Calu3 (cell line): ENCODE results near the gene FBXL19. TPM values are rescaled to one million over a fixed set of nuclear protein-coding genes. Genes with fewer than 3 reads are reported as not detected.
A peak's percentile ranks its signal among the peaks of the same experiment; 100 is the strongest.

Experiments used
- BruUV-seq: library from RNA; stranded (reverse); fragments of 400-500 nt; replicated peaks from 2 replicates; lab custom pipeline; 2021; lab: Mats Ljungman, UMichigan
- CTCF ChIA-PET: fragments of 300-600 bp; sonication (Branson Sonifier 250); formaldehyde crosslinking; loops from one replicate; lab custom pipeline; 2022; ENCODE audit warnings: antibody characterized with exemption; lab: Charles Lee
- DNase-seq: peaks from one replicate; pipeline ENCODE4 v3.0.0; 2022
- H3K27ac Mint-ChIP-seq: one replicate; pipeline ENCODE4 v1.8.0; 2022; ENCODE audit warnings: mixed read lengths; ENCODE audit not compliant: unreplicated experiment
- H3K27me3 Mint-ChIP-seq: one replicate; pipeline ENCODE4 v1.8.0; 2022; ENCODE audit warnings: mixed read lengths; ENCODE audit not compliant: unreplicated experiment
- H3K36me3 Mint-ChIP-seq: one replicate; pipeline ENCODE4 v1.8.0; 2022; ENCODE audit warnings: mild to moderate bottlenecking, moderate library complexity, mixed read lengths; ENCODE audit not compliant: insufficient read depth, unreplicated experiment
- H3K4me1 Mint-ChIP-seq: one replicate; pipeline ENCODE4 v1.8.0; 2022; ENCODE audit warnings: mild to moderate bottlenecking, low read depth, mixed read lengths; ENCODE audit not compliant: unreplicated experiment
- H3K4me3 Mint-ChIP-seq: one replicate; pipeline ENCODE4 v1.8.0; 2022; ENCODE audit warnings: mild to moderate bottlenecking, low read depth, moderate library complexity, mixed read lengths; ENCODE audit not compliant: unreplicated experiment
- H3K9me3 Mint-ChIP-seq: one replicate; pipeline ENCODE4 v1.8.0; 2022; ENCODE audit warnings: low read depth, mixed read lengths; ENCODE audit not compliant: unreplicated experiment
- CTCF ChIP-seq: fragments of 200-600 bp; IDR thresholded peaks from one replicate; pipeline ENCODE4 v1.8.0; 2022; ENCODE audit warnings: antibody characterized with exemption; ENCODE audit not compliant: unreplicated experiment
- intact Hi-C: fragments of 100-400 bp; cut with micrococcal nuclease; formaldehyde crosslinking; loops from one replicate; pipeline ENCODE4 v1.10.0; 2022; ENCODE audit not compliant: unreplicated experiment
- total RNA-seq: library from RNA; stranded (reverse); gene quantifications from 2 replicates; pipeline ENCODE4 v1.2.3, GENCODE V29; 2022

Gene FBXL19
- total RNA-seq, 1 experiment from 2014 or later: 43.2 TPM

GRCh38 chr16:30924913-30925631 is 1.7 kb downstream of the FBXL19 start:
- H3K27me3 Mint-ChIP-seq: no peaks in the 10 kb centered on the region
- DNase-seq: no peak
- BruUV-seq: no TSS peak
- intact Hi-C loops: loop anchor here (5.0 kb wide), 1 partner anchor 163 kb away; the partner anchor contains the start of genes CFAP119 and RNF40
- CTCF ChIA-PET: interaction anchor here (2.5 kb wide), 1 partner anchor 17 kb away, joined by 12 read pairs; no protein-coding TSS in a partner anchor
- H3K4me1 Mint-ChIP-seq: peaks cover 26% of the 10 kb centered on the region
- H3K36me3 Mint-ChIP-seq: peaks cover 47% of the 10 kb centered on the region
- no peaks in the 10 kb centered on the region for H3K9me3 Mint-ChIP-seq
- H3K4me3 Mint-ChIP-seq: peak overlapping the region; percentile 94
- no peak for TF ChIP-seq CTCF
- peak overlapping the region; percentile 69 for H3K27ac Mint-ChIP-seq

GRCh38 chr16:30925632-30925987 is 2.2 kb downstream of the FBXL19 start:
- no peak overlapping the region for H3K27ac Mint-ChIP-seq

GRCh38 chr16:30925995-30926811 is 2.8 kb downstream of the FBXL19 start:
- H3K27ac Mint-ChIP-seq: no peak overlapping the region
- H3K4me3 Mint-ChIP-seq: peak overlapping the region; percentile 19
- intact Hi-C loops: no loop called here
- peaks cover 42% of the 10 kb centered on the region for H3K36me3 Mint-ChIP-seq
- no peak for DNase-seq
- no peak for TF ChIP-seq CTCF
- H3K4me1 Mint-ChIP-seq: peaks cover 21% of the 10 kb centered on the region
- CTCF ChIA-PET: interaction anchor here (2.5 kb wide), 1 partner anchor 16 kb away, joined by 12 read pairs; no protein-coding TSS in a partner anchor
- H3K9me3 Mint-ChIP-seq: no peaks in the 10 kb centered on the region
- no peaks in the 10 kb centered on the region for H3K27me3 Mint-ChIP-seq
- BruUV-seq: TSS peak; percentile 8

More at GRCh38 chr16:30925632-30925987, 2.2 kb downstream of the FBXL19 start:
- BruUV-seq: no TSS peak
- H3K27me3 Mint-ChIP-seq: no peaks in the 10 kb centered on the region
- intact Hi-C loops: no loop called here
- CTCF ChIA-PET: interaction anchor here (2.5 kb wide), 1 partner anchor 16 kb away, joined by 12 read pairs; no protein-coding TSS in a partner anchor
- no peak for TF ChIP-seq CTCF
- H3K36me3 Mint-ChIP-seq: peaks cover 46% of the 10 kb centered on the region
- H3K4me3 Mint-ChIP-seq: peak overlapping the region; percentile 19
- no peak for DNase-seq
- H3K9me3 Mint-ChIP-seq: no peaks in the 10 kb centered on the region
- peaks cover 26% of the 10 kb centered on the region for H3K4me1 Mint-ChIP-seq

GRCh38 chr16:30926937-30927788 is 3.8 kb downstream of the FBXL19 start:
- CTCF ChIA-PET: interaction anchor here (0.8 kb wide), 1 partner anchor 15 kb away, joined by 3 read pairs; no protein-coding TSS in a partner anchor
- no peaks in the 10 kb centered on the region for H3K9me3 Mint-ChIP-seq
- peaks cover 17% of the 10 kb centered on the region for H3K4me1 Mint-ChIP-seq
- H3K4me3 Mint-ChIP-seq: no peak overlapping the region
- peaks cover 39% of the 10 kb centered on the region for H3K36me3 Mint-ChIP-seq
- no peak overlapping the region for H3K27ac Mint-ChIP-seq
- intact Hi-C loops: no loop called here
- no peaks in the 10 kb centered on the region for H3K27me3 Mint-ChIP-seq
- no peak for TF ChIP-seq CTCF
- no peak for DNase-seq
- BruUV-seq: no TSS peak
